H1 (cell line): ENCODE results near the gene ADM5. TPM values are rescaled to one million over a fixed set of nuclear protein-coding genes. Genes with fewer than 3 reads are reported as not detected.

Source experiments
- CTCF ChIP-seq, 3 experiments: IDR thresholded peaks; 1 replicate in 2 of 3; 2 replicates in 1 of 3; pipeline versions ENCODE4 v1.5.1 to v1.6.1; 2011; ENCODE audit warnings: low read length in 3 of 3, mild to moderate bottlenecking in 3 of 3, inconsistent platforms in 2 of 3, low read depth in 1 of 3, moderate library complexity in 1 of 3; ENCODE audit not compliant: insufficient read depth in 1 of 3; ENCODE audit errors: control extremely low read depth in 1 of 3
- EZH2 ChIP-seq: fragments of 200-600 bp; sonication (generic); IDR thresholded peaks from 2 replicates; pipeline ENCODE4 v1.7.1; 2012; ENCODE audit warnings: low read depth, mild to moderate bottlenecking, moderate library complexity, low read length, inconsistent platforms; ENCODE audit not compliant: severe bottlenecking
- JUND ChIP-seq: IDR thresholded peaks from 2 replicates; pipeline ENCODE4 v1.6.1; 2011; ENCODE audit warnings: mild to moderate bottlenecking, improper control_type of control experiment, low read length
- POU5F1 ChIP-seq: IDR thresholded peaks from 2 replicates; pipeline ENCODE4 v1.6.1; 2011; ENCODE audit warnings: low read depth, mild to moderate bottlenecking, low read length, moderate library complexity
- SUZ12 ChIP-seq: fragments of 200-600 bp; sonication (generic); IDR thresholded peaks from 2 replicates; pipeline ENCODE4 v1.6.1; 2012; ENCODE audit warnings: mild to moderate bottlenecking, inconsistent platforms, low read length, moderate library complexity, mixed read lengths
- polyA plus RNA-seq, 7 experiments: library from polyadenylated mRNA; depleted of rRNA in 3 of 7; stranded (reverse) in 5 of 7; unstranded in 2 of 7; fragments of >200 nt in 5 of 7; fragments of 200-250 nt in 2 of 7; gene quantifications; 1 replicate in 5 of 7; 2 replicates in 1 of 7; 4 replicates in 1 of 7; pipeline versions ENCODE4 v1.2.1 to v1.2.3, GENCODE V29; 2011 to 2013; ENCODE audit warnings: missing spikeins in 2 of 7, mixed read lengths in 2 of 7
- total RNA-seq: library from RNA; stranded (reverse); fragmentation: NEBNext Ultra II Directional; extraction: Animal tissue kit (Norgen Biotek cat#: 25700); gene quantifications from 2 replicates; pipeline ENCODE4 v1.2.1, GENCODE V29; 2021

Gene ADM5
- total and polyA plus RNA-seq, 2 of the 8 experiments (the other 6 are each of a cell fraction or from before 2014, with no cell fraction given): 2.5 to 2.6 TPM

DNA sequence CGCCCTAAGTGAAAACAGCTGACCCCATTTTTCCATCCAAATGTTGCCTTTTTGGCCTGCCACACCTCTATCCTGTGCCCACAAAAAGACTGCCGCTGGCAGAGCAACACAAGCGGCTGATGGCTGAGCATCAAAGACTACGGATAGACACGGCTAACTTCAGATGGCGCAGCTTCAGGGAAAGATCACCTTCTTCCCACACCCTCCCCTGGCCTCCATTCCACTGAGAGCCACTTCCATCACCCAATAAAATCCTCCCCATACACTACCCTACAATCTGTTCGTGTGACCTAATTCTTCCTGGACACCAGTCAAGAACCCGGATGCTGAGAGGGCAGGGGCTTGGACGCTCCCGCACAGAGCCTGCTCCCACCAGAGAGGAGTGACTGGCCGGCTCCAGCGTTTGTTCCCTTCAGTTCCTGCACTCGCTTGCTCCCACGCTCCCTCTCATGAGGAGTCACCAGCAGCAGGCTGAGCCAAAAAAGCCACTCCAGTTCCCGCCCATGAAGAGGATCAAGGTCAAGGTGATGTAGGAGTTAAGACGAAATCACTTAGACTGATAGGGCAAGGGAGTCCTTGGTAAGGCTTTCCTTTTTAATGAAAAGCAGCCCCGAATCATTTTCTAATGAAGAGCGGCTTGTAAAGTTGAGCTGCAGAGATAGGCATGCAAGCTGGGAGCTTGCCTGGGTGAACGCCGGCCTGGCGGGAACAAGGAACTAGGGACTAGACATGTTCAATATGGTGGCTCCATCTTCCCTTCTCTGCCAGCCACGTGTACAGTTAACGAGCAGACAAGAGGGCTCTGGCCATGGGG lies 38.0 kb downstream of the ADM5 start (continued):
- TF ChIP-seq CTCF (IDR thresholded peaks at IDR 0.05; ENCODE audit: control extremely low read depth in 1 of 3, insufficient read depth in 1 of 3, low read depth in 1 of 3, low read length in 3 of 3): no peak
- TF ChIP-seq SUZ12: no peak
- TF ChIP-seq JUND: no peak
- TF ChIP-seq POU5F1: no peak
- TF ChIP-seq EZH2: no peak
